ENCODE measurements around the gene PDZRN4.

GRCh38 chr12:41466300-41466699 is 278.2 kb downstream of the PDZRN4 start:
- TF ChIP-seq POLR2AphosphoS5 (IDR thresholded peaks at IDR 0.05; ENCODE audit: low read depth, low read length), result no peak
- TF ChIP-seq REST (IDR thresholded peaks at IDR 0.05; ENCODE audit: insufficient read depth in 1 of 2, low read depth in 2 of 2, low read length in 2 of 2), result no peak

Measured in PFSK-1 (cell line).